ENCODE measurements around the gene NSUN6. TPM values are rescaled to one million over a fixed set of nuclear protein-coding genes. Genes with fewer than 3 reads are reported as not detected.
"Not testable (repeated sequence)": the region's sequence is repeated elsewhere in the genome, so short reads cannot be mapped to it uniquely, and the experiment has no call there.

The NSUN6 gene
- total RNA-seq, 1 experiment from 2014 or later: 13.3 TPM

DNA sequence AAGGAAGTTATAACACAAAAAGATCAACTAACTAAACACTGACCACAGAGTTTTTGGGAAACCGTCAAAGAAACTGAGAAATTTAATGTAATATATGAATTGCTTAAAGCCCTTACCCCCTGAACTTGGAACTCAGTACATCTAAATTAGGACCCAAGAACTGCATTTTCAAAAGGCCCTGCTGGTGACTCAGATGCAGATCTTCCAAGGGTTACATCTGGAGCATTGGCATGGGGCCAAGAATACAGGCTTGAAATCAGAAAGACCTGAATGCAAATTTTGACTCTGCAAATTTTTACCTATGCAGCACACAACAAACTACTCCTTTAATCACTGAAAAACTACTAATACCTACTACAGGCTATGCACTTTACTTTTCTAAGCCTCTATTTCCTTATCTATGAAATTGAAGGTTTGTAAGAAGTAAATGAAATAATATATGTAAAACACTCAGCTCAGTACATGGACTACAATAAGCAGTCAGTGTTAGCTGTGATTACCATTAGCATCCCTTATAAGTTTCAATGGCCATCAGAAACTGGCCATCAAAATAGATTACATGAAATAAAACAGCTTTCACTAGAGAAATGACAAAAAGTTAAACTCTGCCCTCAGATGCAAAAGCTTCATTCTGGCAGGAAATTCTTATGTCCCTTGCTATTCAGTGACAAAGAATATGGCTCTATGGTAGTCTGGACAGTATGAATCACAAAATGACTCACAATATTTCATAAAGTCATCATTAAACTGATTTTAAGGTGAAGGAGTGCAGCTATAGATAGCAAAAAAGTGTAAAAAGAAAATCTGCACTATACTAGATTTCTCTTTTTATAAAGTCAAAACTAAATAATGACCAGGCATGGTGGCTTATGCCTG, 43.6 kb downstream of the NSUN6 start:
- peaks cover 3% of the 10 kb centered on the region; the same call in 1 of the 2 replicates for H3K36me3 ChIP-seq
- no peak overlapping the region for H3K27ac ChIP-seq
- H3K27me3 ChIP-seq: no peaks in the 10 kb centered on the region
- H3K4me1 ChIP-seq: 0 out of 2 replicates have a peak, but pooled peaks cover 4% of the 10 kb centered on the region
- DNase-seq: peak; percentile 37 to 63
- H3K4me3 ChIP-seq: no peak overlapping the region
- no peaks in the 10 kb centered on the region for H3K9me3 ChIP-seq (replicated peaks)

DNA sequence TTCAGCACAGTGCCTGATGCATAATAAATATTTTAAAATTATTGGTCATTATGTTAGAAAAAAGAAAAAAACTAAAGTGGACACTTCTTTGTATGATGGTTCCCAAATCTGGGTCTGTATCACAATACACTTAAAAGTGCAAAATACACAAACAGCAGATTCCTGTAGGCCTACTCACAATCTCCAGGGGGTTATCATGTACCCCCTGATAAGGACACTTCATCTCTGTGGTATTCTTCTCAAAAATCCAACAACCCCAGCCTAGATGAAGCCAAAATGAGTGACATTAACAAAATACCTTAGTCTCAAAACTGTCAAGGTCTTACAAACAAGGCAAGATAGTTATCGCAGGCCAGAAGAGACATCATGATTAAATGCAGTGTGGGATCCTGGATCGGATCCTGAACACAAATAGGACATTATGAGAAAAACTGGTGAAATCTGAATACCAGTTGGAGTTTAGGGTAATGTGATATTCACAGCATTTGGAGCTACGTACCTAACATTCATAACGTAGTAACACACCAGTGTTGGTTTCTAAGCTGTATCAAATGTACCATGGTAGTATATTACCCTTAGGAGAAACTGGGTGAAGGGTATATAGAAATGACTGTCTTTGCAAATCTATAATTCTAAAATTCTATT, 45.2 kb downstream of the NSUN6 start:
- no peaks in the 10 kb centered on the region for H3K9me3 ChIP-seq (replicated peaks)
- H3K4me3 ChIP-seq: no peak overlapping the region
- no peaks in the 10 kb centered on the region; the same call in 1 of the 2 replicates for H3K36me3 ChIP-seq
- H3K4me1 ChIP-seq: 0 out of 2 replicates have a peak, but pooled peaks cover 4% of the 10 kb centered on the region
- no peak for DNase-seq
- H3K27ac ChIP-seq: no peak overlapping the region
- H3K27me3 ChIP-seq: no peaks in the 10 kb centered on the region

DNA sequence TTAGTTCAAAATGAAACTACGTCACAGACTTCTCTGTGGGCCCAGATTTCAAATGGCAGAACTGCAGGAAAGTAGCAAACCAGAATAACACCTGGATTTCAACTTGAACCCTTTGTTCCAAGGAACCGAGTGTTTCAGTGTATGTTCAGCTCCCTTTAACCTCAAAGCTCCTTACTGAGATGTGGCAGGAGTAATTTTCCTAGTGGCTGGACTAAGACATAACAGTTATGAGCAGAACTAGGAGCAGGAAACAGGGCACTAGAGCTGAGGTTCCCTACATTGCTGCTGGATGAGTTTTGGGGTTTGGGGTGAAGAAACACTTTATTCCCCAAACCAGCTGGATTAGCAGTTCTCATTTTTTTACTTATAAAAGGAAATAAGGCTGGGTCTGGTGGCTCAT, 50.1 kb downstream of the NSUN6 start:
- H3K27ac ChIP-seq: no peak overlapping the region
- H3K4me1 ChIP-seq: no peaks in the 10 kb centered on the region
- H3K9me3 ChIP-seq (replicated peaks): no peaks in the 10 kb centered on the region
- no peaks in the 10 kb centered on the region for H3K27me3 ChIP-seq
- no peaks in the 10 kb centered on the region; the same call in 1 of the 2 replicates for H3K36me3 ChIP-seq
- no peak for DNase-seq
- H3K4me3 ChIP-seq: no peak overlapping the region

DNA sequence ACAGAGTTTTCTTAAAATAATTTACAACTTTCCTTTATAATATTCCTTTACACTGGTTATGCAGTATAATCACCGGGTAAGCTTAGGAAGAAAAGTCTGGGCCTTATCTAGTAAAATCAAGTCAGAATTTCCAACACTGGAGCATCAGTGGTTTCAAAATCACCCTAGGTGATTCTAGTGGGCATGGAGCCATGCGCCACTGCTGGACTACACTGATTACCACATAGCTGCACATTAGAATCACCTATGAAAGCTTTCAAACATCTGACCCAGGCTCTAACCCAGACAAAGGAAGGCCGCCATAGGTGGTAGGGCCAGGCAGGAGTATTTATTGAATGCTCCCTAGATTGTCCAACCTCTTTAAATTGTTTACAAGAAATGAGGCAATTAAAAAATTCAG, 52.0 kb downstream of the NSUN6 start:
- Histone ChIP-seq H3K27ac (no peak overlapping the region), H3K4me3 (no peak overlapping the region), H3K27me3 (no peaks in the 10 kb centered on the region), H3K4me1 (no peaks in the 10 kb centered on the region), H3K9me3 (replicated peaks) (no peaks in the 10 kb centered on the region), H3K36me3 (peaks cover 7% of the 10 kb centered on the region; the same call in 1 of the 2 replicates)
- no peak for DNase-seq

GRCh38 chr10:18594574-18595156, 56.7 kb downstream of the NSUN6 start:
- H3K36me3 ChIP-seq: peaks cover 7% of the 10 kb centered on the region; the same call in 1 of the 2 replicates
- no peaks in the 10 kb centered on the region for H3K27me3 ChIP-seq
- H3K27ac ChIP-seq: no peak overlapping the region
- no peak overlapping the region for H3K4me3 ChIP-seq
- no peaks in the 10 kb centered on the region for H3K9me3 ChIP-seq (replicated peaks)
- H3K4me1 ChIP-seq: no peaks in the 10 kb centered on the region
- peak; percentile 16 to 24 for DNase-seq

DNA sequence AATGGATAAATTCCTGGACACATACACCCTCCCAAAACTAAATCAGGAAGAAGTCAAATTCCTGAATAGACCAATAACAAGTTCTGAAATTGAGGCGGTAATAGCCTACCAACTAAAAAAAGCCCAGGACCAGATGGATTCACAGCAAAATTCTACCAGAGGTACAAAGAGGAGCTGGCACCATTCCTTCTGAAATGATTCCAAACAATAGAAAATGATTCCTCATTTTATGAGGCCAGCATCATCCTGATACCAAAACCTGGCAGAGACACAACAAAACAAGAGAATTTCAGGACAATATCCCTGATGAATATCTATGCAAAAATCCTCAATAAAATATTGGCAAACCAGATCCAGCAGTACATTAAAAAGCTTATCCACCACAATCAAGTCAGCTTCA, 60.2 kb downstream of the NSUN6 start:
- not testable (repeated sequence) for H3K4me1 ChIP-seq; H3K27ac ChIP-seq; H3K9me3 ChIP-seq (replicated peaks); H3K27me3 ChIP-seq; DNase-seq; H3K4me3 ChIP-seq
- peaks cover 12% of the 10 kb centered on the region; the same call in 1 of the 2 replicates for H3K36me3 ChIP-seq

- not testable (repeated sequence) for H3K9me3 ChIP-seq (replicated peaks); H3K27me3 ChIP-seq; DNase-seq; H3K27ac ChIP-seq; H3K4me3 ChIP-seq; H3K4me1 ChIP-seq; H3K36me3 ChIP-seq
Measured at GRCh38 chr10:18586637-18587036, 64.8 kb downstream of the NSUN6 start.

- Histone ChIP-seq H3K27ac (no peak overlapping the region), H3K36me3 (peaks cover 7% of the 10 kb centered on the region; the same call in 1 of the 2 replicates), H3K4me3 (no peak overlapping the region), H3K27me3 (no peaks in the 10 kb centered on the region), H3K4me1 (peaks cover 9% of the 10 kb centered on the region), H3K9me3 (replicated peaks) (no peaks in the 10 kb centered on the region)
- DNase-seq: no peak
Measured at GRCh38 chr10:18583575-18584270, 67.7 kb downstream of the NSUN6 start.

- DNase-seq: peak; percentile 6
- no peaks in the 10 kb centered on the region; the same call in 1 of the 2 replicates for H3K9me3 ChIP-seq (replicated peaks)
- no peak overlapping the region for H3K4me3 ChIP-seq
- peaks cover 7% of the 10 kb centered on the region; the same call in 1 of the 2 replicates for H3K36me3 ChIP-seq
- peaks cover 9% of the 10 kb centered on the region for H3K4me1 ChIP-seq
- H3K27ac ChIP-seq: no peak overlapping the region
- no peaks in the 10 kb centered on the region for H3K27me3 ChIP-seq
Measured at GRCh38 chr10:18582803-18583202, 68.6 kb downstream of the NSUN6 start.

- Histone ChIP-seq H3K9me3 (replicated peaks) (no peaks in the 10 kb centered on the region; the same call in none of the 2 replicates), H3K27ac (no peak overlapping the region), H3K4me3 (no peak overlapping the region), H3K27me3 (no peaks in the 10 kb centered on the region), H3K36me3 (no peaks in the 10 kb centered on the region; the same call in 1 of the 2 replicates), H3K4me1 (peaks cover 9% of the 10 kb centered on the region)
- DNase-seq: no peak
Measured at GRCh38 chr10:18577823-18578685, 73.3 kb downstream of the NSUN6 start.

GRCh38 chr10:18576586-18576985, 74.8 kb downstream of the NSUN6 start:
- Histone ChIP-seq H3K4me3 (no peak overlapping the region), H3K9me3 (replicated peaks) (no peaks in the 10 kb centered on the region; the same call in none of the 2 replicates), H3K27ac (no peak overlapping the region), H3K4me1 (no peaks in the 10 kb centered on the region), H3K36me3 (no peaks in the 10 kb centered on the region; the same call in 1 of the 2 replicates), H3K27me3 (no peaks in the 10 kb centered on the region)
- DNase-seq: no peak

DNA sequence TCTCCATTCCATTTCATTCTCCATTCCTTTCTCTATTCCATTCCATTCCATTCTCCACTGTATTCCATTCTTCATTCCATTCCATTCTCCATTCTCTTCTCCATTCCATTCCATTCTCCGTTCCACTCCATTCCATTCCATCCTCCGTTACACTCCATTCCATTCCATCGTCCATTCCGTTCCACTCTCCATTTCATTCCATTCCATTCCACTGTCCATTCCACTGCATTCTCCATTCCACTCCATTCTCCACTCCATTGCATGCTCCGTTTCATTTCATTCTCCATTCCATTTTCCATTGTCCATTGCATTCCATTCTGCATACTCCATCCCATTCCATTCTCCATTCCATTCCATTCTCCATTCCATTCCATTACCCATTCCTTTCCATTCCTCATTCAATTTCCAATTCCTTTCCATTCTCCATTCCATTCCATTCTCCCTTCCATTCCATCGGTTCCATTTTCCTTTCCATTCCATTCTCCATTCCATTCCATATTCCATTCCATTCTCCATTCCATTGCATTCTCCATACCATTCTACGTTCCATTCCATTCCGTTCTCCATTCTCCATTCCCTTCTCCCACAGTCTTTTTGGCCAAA, 78.3 kb downstream of the NSUN6 start:
- no peak for DNase-seq
- Histone ChIP-seq H3K27me3 (no peaks in the 10 kb centered on the region), H3K36me3 (no peaks in the 10 kb centered on the region; the same call in 1 of the 2 replicates), H3K9me3 (replicated peaks) (no peaks in the 10 kb centered on the region; the same call in 1 of the 2 replicates), H3K27ac (no peak overlapping the region), H3K4me3 (no peak overlapping the region), H3K4me1 (no peaks in the 10 kb centered on the region)

- Histone ChIP-seq H3K9me3 (replicated peaks) (peaks cover 6% of the 10 kb centered on the region; the same call in 1 of the 2 replicates), H3K27ac (no peak overlapping the region), H3K4me1 (no peaks in the 10 kb centered on the region), H3K27me3 (no peaks in the 10 kb centered on the region), H3K4me3 (no peak overlapping the region), H3K36me3 (no peaks in the 10 kb centered on the region)
- DNase-seq: no peak
Measured at GRCh38 chr10:18571780-18572179, 79.6 kb downstream of the NSUN6 start.

Data from SJCRH30 (cell line).